Stimulated activated CD4-positive, alpha-beta T cell treated with anti-CD3 and anti-CD28 coated beads, Interleukin-1b, Interleukin-23, amount 100 ng/mL, for 1 hour (primary cell): ENCODE measurements around the gene GNG3.
A peak's percentile ranks its signal among the peaks of the same experiment; 100 is the strongest.
"Not testable (repeated sequence)": the region's sequence is repeated elsewhere in the genome, so short reads cannot be mapped to it uniquely, and the experiment has no call there.

ENCODE experiments used
- DNase-seq, 2 donors: peaks; one replicate each; pipeline ENCODE4 v3.0.0-alpha.2; 2020; ENCODE audit warnings: low read depth in 2 of 2

GNG3 gene

GRCh38 chr11:62687508-62688396 lies 19.7 kb upstream of the GNG3 start:
- no peak for DNase-seq

- no peak for DNase-seq
Measured at GRCh38 chr11:62688491-62688890, 19.0 kb upstream of the GNG3 start.

- no peak for DNase-seq
Measured at GRCh38 chr11:62689421-62690183, 17.9 kb upstream of the GNG3 start, which contains the start of gene LRRN4CL. Gene LRRN4CL, minus strand, starts transcription at chr11:62689530. Its CDS starts 1,022 bp downstream, at chr11:62688508.

GRCh38 chr11:62693624-62694023 lies 13.9 kb upstream of the GNG3 start:
- DNase-seq: not testable (repeated sequence)

GRCh38 chr11:62694455-62695167 lies 12.9 kb upstream of the GNG3 start:
- peak; percentile 54 to 62 for DNase-seq

GRCh38 chr11:62702246-62702645 lies 5.2 kb upstream of the GNG3 start:
- no peak for DNase-seq

- DNase-seq: not testable (repeated sequence)
Measured at GRCh38 chr11:62703921-62704320, 3.6 kb upstream of the GNG3 start.

GRCh38 chr11:62705413-62705812 lies 2.1 kb upstream of the GNG3 start:
- no peak for DNase-seq

GRCh38 chr11:62705880-62706849 lies 1.3 kb upstream of the GNG3 start:
- peak; percentile 90 to 94 for DNase-seq

- no peak for DNase-seq
Measured at GRCh38 chr11:62706850-62707247, 627 bp upstream of the GNG3 start.

GRCh38 chr11:62708392-62708791 lies 916 bp downstream of the GNG3 start:
- no peak for DNase-seq

GRCh38 chr11:62708793-62709192 lies 1.3 kb downstream of the GNG3 start:
- DNase-seq: no peak

GRCh38 chr11:62709247-62710000 lies 1.9 kb downstream of the GNG3 start:
- DNase-seq: peak; percentile 82 to 91

- no peak for DNase-seq
Measured at GRCh38 chr11:62710001-62710345, 2.5 kb downstream of the GNG3 start.

GRCh38 chr11:62712276-62712812 lies 4.9 kb downstream of the GNG3 start:
- DNase-seq: no peak

- no peak for DNase-seq
Measured at GRCh38 chr11:62712861-62713260, 5.4 kb downstream of the GNG3 start.

GRCh38 chr11:62713343-62713742 lies 5.9 kb downstream of the GNG3 start:
- no peak for DNase-seq

GRCh38 chr11:62715150-62716130 lies 8.0 kb downstream of the GNG3 start:
- DNase-seq: no peak

- no peak for DNase-seq
Measured at GRCh38 chr11:62716206-62716605, 8.7 kb downstream of the GNG3 start.
